ENCODE data around the gene GNAS. TPM values are rescaled to one million over a fixed set of nuclear protein-coding genes. Genes with fewer than 3 reads are reported as not detected.

The GNAS gene
- total RNA-seq, 2 experiments from 2014 or later, result 1,245 to 1,317 TPM

DNA sequence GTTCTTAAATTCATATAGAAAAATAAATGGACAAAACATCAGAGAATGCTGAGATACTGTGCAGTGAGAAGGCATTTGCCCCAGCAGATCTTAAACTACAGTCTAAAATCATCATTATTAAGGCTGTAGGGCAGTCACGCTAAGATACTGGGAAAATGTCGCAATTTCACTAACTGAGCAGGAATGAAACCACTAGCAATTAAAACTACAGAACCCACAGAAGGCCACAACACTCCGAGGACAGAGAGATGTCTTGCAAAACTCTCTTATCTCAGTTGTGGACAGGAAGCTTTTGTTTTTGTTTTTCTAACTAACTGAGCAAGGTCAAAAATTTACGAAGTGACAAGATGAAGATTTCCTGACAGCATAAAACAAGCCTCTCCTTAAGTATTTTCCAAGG, 20.1 kb upstream of the GNAS start:
- Histone ChIP-seq H3K4me3 (ENCODE audit: low read length) (no peak overlapping the region), H3K9me3 (ENCODE audit: control insufficient read depth in 1 of 2, insufficient read depth in 1 of 2, low read length in 2 of 2) (no peaks in the 10 kb centered on the region), H3K27ac (ENCODE audit: low read depth in 1 of 2, low read length in 2 of 2) (no peak overlapping the region), H3K4me1 (ENCODE audit: insufficient read depth, low read length) (no peaks in the 10 kb centered on the region), H3K36me3 (ENCODE audit: insufficient read depth, low read length) (no peaks in the 10 kb centered on the region), H3K27me3 (ENCODE audit: control insufficient read depth in 1 of 2, insufficient read depth in 2 of 2, low read length in 2 of 2) (peaks cover 0 to 6% of the 10 kb centered on the region in 2 experiments)
- H3K36me3 Mint-ChIP-seq (ENCODE audit: low read depth), result no peaks in the 10 kb centered on the region
- CTCF ChIA-PET, result no interaction called here
- POLR2A ChIA-PET, result no interaction called here
- H3K27ac Mint-ChIP-seq, result no peak overlapping the region
- intact Hi-C loops (cut with DNase I, micrococcal nuclease), result no loop called here
- TF ChIP-seq, protein P1, sequence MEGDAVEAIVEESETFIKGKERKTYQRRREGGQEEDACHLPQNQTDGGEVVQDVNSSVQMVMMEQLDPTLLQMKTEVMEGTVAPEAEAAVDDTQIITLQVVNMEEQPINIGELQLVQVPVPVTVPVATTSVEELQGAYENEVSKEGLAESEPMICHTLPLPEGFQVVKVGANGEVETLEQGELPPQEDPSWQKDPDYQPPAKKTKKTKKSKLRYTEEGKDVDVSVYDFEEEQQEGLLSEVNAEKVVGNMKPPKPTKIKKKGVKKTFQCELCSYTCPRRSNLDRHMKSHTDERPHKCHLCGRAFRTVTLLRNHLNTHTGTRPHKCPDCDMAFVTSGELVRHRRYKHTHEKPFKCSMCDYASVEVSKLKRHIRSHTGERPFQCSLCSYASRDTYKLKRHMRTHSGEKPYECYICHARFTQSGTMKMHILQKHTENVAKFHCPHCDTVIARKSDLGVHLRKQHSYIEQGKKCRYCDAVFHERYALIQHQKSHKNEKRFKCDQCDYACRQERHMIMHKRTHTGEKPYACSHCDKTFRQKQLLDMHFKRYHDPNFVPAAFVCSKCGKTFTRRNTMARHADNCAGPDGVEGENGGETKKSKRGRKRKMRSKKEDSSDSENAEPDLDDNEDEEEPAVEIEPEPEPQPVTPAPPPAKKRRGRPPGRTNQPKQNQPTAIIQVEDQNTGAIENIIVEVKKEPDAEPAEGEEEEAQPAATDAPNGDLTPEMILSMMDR (IDR thresholded peaks at IDR 0.05), result no peak
- no peaks in the 10 kb centered on the region for H3K9me3 Mint-ChIP-seq
- H3K4me3 Mint-ChIP-seq, result no peak overlapping the region
- H3K27me3 Mint-ChIP-seq, result peaks cover 44% of the 10 kb centered on the region
- H3K4me1 Mint-ChIP-seq (ENCODE audit: low read depth), result no peaks in the 10 kb centered on the region
- DNase-seq (no peak), ATAC-seq (ENCODE audit: poor library complexity) (no peak)

- Mint-ChIP-seq H3K4me1 (ENCODE audit: low read depth) (no peaks in the 10 kb centered on the region), H3K36me3 (ENCODE audit: low read depth) (no peaks in the 10 kb centered on the region), H3K27me3 (peaks cover 54% of the 10 kb centered on the region), H3K27ac (no peak overlapping the region), H3K4me3 (no peak overlapping the region), H3K9me3 (no peaks in the 10 kb centered on the region)
- ChIA-PET CTCF (no interaction called here), POLR2A (no interaction called here)
- no peaks in the 10 kb centered on the region for H3K36me3 ChIP-seq (ENCODE audit: insufficient read depth, low read length)
- no peak overlapping the region for H3K27ac ChIP-seq (ENCODE audit: low read depth in 1 of 2, low read length in 2 of 2)
- TF ChIP-seq, protein P1 (IDR thresholded peaks at IDR 0.05), result no peak
- DNase-seq (no peak), ATAC-seq (ENCODE audit: poor library complexity) (no peak)
- H3K4me3 ChIP-seq (ENCODE audit: low read length), result no peak overlapping the region
- intact Hi-C loops (cut with DNase I, micrococcal nuclease), result no loop called here
- H3K9me3 ChIP-seq (ENCODE audit: control insufficient read depth in 1 of 2, insufficient read depth in 1 of 2, low read length in 2 of 2), result no peaks in the 10 kb centered on the region
- peaks cover 7 to 12% of the 10 kb centered on the region in 2 experiments for H3K27me3 ChIP-seq (ENCODE audit: control insufficient read depth in 1 of 2, insufficient read depth in 2 of 2, low read length in 2 of 2)
- no peaks in the 10 kb centered on the region for H3K4me1 ChIP-seq (ENCODE audit: insufficient read depth, low read length)
These were observed 18.6 kb upstream of the GNAS start for GRCh38 chr20:58833921-58834320.

DNA sequence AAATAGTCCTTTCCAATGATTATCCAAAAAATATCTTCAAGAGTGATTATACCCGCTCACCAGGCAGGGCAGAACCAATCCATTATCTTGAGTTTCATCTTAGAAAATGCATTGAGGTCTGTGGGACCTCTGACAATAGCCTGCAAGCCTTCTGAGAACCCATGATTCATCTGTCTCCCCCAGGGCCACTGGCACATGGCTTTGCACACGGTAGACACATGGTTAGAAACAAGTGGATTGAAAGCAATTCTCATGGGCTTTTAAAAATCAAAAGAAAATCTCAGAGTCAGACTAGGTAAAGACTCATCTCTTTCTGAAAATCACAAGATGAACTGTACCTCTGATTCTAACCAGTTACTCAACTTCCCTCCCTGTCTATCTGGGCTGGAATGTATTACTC, 17.3 kb upstream of the GNAS start:
- Mint-ChIP-seq H3K27me3 (peaks cover 65% of the 10 kb centered on the region), H3K4me3 (no peak overlapping the region), H3K27ac (no peak overlapping the region), H3K36me3 (ENCODE audit: low read depth) (no peaks in the 10 kb centered on the region), H3K4me1 (ENCODE audit: low read depth) (peaks cover 4% of the 10 kb centered on the region), H3K9me3 (no peaks in the 10 kb centered on the region)
- TF ChIP-seq, protein P1 (IDR thresholded peaks at IDR 0.05), result no peak
- Histone ChIP-seq H3K4me3 (ENCODE audit: low read length) (no peak overlapping the region), H3K4me1 (ENCODE audit: insufficient read depth, low read length) (peaks cover 8% of the 10 kb centered on the region), H3K27me3 (ENCODE audit: control insufficient read depth in 1 of 2, insufficient read depth in 2 of 2, low read length in 2 of 2) (peaks cover 9 to 21% of the 10 kb centered on the region in 2 experiments), H3K9me3 (ENCODE audit: control insufficient read depth in 1 of 2, insufficient read depth in 1 of 2, low read length in 2 of 2) (peaks cover 0 to 10% of the 10 kb centered on the region in 2 experiments), H3K36me3 (ENCODE audit: insufficient read depth, low read length) (no peaks in the 10 kb centered on the region), H3K27ac (ENCODE audit: low read depth in 1 of 2, low read length in 2 of 2) (no peak overlapping the region)
- intact Hi-C loops (cut with DNase I, micrococcal nuclease), result loop anchor here (5.0 kb wide), 2 partner anchors 183 to 598 kb away; partner anchors contain the start of gene STX16 (in 1 of the 2)
- ChIA-PET POLR2A (no interaction called here), CTCF (no interaction called here)
- no peak for ATAC-seq (ENCODE audit: poor library complexity)
- DNase-seq, result no peak

Data from CD4-positive, alpha-beta T cell (primary cell).